Adrenal gland (tissue), 5 donors: ENCODE results near the gene RBKS.

Experiments
- CTCF ChIP-seq, 6 experiments: fragments of 450-650 bp in 4 of 6; fragments of 200-600 bp in 2 of 6; sonication (generic) in 1 of 6; IDR thresholded peaks; 1 replicate in 5 of 6; 2 replicates in 1 of 6; pipeline versions ENCODE4 v1.5.1 to v1.8.0; 2016 to 2021; ENCODE audit warnings: antibody characterized with exemption in 6 of 6, mild to moderate bottlenecking in 2 of 6, moderate library complexity in 1 of 6
- POLR2A ChIP-seq, 2 donors: fragments of 450-650 bp; IDR thresholded peaks; one replicate each; pipeline ENCODE4 v1.6.1; 2017; ENCODE audit warnings: antibody characterized with exemption in 2 of 2, mild to moderate bottlenecking in 2 of 2, moderate library complexity in 1 of 2
- donor health status: DM: no; HTN: no; CAD: no.

DNA sequence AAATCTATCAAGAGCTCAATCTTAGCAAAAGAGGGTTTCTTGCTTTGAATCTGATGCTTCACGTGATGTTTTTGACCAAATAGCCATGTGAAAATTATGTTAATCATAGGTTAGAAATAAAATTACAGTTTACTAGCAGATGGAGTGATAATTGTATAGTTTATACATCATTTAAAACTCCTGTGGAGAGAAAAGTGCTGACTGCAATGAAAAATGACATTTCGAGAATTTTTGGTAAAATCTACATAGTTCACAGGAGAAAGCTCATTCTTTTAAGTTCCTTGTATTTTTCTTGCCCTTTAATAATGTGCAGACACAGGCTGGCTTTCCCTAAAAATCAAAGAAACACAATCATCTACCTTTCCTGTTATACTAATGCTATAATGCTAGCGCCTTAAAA, 33.2 kb downstream of the RBKS start:
- TF ChIP-seq CTCF (IDR thresholded peaks at IDR 0.05), result no peak
- TF ChIP-seq POLR2A (IDR thresholded peaks at IDR 0.05), result no peak
